ENCODE results near the gene CAPN10.

CAPN10 gene

DNA sequence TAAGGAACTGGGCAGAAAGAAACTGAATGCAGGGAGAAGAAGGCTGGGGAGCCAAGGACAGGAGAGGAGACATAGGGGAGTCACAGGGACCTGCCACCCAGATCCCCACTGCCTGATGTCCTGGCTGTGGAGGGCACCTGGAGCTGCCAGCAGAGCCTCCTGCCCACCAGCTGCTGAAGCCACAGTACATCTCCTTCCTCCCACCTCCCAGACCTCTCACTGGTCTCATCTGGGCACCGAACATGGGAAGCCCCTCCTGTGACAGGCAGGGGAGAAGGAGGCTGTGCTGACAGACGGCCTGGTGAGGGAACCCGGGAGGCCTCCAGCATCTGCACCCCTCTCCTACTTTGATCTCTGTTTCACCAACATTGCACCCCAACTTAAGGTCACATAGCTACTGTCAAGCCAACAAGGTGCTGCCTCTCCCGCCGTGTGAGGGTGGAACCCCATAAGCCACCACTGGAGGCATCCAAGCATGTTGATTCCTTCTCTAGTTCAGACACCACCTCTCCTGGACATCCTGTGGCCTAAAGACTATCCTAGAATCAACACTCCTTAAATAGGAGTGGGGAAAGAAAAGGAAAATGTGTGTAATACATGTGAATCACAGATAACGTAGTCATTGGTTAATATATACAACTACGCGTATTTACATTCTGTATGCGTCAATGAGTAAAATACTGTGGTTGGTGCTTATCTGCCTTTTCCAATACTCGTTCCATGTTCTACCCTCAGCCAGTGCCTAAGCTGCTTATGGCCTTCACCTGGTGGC lies 21.8 kb upstream of the CAPN10 start:
- TF ChIP-seq, protein P1, sequence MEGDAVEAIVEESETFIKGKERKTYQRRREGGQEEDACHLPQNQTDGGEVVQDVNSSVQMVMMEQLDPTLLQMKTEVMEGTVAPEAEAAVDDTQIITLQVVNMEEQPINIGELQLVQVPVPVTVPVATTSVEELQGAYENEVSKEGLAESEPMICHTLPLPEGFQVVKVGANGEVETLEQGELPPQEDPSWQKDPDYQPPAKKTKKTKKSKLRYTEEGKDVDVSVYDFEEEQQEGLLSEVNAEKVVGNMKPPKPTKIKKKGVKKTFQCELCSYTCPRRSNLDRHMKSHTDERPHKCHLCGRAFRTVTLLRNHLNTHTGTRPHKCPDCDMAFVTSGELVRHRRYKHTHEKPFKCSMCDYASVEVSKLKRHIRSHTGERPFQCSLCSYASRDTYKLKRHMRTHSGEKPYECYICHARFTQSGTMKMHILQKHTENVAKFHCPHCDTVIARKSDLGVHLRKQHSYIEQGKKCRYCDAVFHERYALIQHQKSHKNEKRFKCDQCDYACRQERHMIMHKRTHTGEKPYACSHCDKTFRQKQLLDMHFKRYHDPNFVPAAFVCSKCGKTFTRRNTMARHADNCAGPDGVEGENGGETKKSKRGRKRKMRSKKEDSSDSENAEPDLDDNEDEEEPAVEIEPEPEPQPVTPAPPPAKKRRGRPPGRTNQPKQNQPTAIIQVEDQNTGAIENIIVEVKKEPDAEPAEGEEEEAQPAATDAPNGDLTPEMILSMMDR (IDR thresholded peaks at IDR 0.05; ENCODE audit: low read depth, low read length), result no peak
- peak; percentile 18 to 36 for DNase-seq (ENCODE audit: low read depth in 2 of 2)
- no peak overlapping the region for H3K4me3 ChIP-seq (replicated peaks in 1 of 2; ENCODE audit: low read depth in 2 of 2, low read length in 2 of 2)

DNA sequence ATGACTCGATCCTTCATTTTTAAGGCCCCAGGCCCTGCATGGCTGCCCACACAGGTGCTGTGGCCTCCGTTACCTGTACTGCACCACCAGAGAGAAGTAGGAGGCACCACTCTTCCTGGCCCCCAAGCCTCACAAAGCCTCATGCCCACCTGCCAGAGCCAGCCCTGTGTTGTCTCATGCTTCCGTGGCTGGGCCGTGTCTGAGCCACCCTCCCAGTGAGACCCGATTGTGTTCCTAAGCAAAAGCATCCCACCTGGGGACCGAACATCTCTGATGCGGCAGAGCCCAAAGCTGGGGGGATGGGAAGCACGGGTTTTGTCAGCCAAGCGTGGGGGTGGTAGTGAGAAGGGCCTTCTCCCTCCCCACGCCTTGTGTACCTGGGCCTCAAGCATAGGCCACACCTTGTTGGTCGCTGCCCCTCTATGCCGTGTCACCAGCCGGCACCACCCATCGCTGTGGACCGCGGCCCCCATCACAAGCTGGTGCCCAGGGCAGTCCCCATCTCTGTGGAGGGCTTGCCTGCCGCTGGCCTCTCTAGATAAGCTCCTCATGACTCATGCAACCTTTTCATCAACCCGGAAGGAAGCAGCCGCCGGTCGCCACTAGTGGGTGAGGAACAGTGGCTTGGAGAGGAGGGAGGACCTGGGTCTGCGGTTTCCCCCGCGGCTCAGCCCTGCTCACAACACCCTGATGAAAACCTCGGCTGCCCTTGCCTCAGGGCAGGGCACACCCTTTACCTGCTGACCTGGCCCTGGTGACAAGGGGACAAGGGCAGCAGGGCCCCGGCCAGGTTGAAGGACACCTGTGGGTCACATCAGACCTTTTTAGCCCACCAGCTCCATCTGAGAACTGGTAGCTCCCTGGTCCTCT lies 21.0 kb upstream of the CAPN10 start:
- TF ChIP-seq, protein P1 (IDR thresholded peaks at IDR 0.05; ENCODE audit: low read depth, low read length), result no peak
- DNase-seq (ENCODE audit: low read depth in 2 of 2), result peak; percentile 73 to 78
- H3K4me3 ChIP-seq (replicated peaks in 1 of 2; ENCODE audit: low read depth in 2 of 2, low read length in 2 of 2), result peak overlapping the region in 1 of 2 donors; percentile 5

DNA sequence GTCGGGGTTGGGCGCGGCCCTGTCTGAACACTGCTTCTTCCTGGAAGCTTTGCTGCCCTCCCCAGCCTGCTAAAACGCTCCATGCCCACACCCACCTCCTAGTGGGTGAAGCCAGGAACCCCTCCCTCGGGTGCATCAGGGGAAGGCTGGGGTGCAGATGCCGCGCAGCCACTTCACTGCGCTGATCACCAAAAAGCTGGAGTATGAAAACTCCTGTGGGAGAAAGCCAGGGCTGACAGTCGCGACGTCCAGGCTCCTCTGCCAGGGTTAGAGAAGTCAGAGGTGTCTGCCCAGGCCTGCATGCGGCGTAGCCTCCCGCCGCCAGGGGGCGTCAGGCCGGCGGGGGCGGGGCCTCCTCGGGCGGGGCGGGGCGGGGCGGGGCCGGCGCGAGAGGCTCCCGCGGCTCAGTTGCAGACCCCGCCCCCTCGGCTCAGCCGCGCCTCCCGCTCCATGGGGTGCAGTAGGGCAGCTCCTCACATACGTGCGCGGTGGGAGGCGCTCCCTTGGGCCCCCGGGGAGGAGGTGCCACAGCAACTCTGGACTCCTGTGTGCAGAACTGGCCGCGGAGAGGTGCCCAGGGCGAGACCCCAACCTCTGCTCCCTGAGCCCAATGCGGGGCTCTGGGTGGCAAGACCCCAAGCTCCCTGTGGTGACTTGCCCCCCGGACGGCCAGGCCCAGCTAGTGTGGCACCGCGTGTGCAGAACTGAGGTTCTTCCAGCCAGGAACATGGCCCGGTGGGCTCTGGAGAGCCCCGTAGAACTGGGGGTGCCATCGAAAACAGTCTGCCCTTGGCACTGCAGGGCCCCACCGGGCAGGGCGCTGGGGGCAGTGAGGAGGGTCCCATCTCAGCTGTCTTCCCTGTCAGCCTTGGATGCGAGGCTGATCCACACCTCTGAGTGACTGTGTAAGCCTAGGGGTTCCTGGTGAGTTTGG lies 20.1 kb upstream of the CAPN10 start:
- TF ChIP-seq, protein P1 (IDR thresholded peaks at IDR 0.05; ENCODE audit: low read depth, low read length), result peak; percentile 69
- H3K4me3 ChIP-seq (replicated peaks in 1 of 2; ENCODE audit: low read depth in 2 of 2, low read length in 2 of 2), result peak overlapping the region in 1 of 2 donors; percentile 40
- peak; percentile 85 to 89 for DNase-seq (ENCODE audit: low read depth in 2 of 2)

DNA sequence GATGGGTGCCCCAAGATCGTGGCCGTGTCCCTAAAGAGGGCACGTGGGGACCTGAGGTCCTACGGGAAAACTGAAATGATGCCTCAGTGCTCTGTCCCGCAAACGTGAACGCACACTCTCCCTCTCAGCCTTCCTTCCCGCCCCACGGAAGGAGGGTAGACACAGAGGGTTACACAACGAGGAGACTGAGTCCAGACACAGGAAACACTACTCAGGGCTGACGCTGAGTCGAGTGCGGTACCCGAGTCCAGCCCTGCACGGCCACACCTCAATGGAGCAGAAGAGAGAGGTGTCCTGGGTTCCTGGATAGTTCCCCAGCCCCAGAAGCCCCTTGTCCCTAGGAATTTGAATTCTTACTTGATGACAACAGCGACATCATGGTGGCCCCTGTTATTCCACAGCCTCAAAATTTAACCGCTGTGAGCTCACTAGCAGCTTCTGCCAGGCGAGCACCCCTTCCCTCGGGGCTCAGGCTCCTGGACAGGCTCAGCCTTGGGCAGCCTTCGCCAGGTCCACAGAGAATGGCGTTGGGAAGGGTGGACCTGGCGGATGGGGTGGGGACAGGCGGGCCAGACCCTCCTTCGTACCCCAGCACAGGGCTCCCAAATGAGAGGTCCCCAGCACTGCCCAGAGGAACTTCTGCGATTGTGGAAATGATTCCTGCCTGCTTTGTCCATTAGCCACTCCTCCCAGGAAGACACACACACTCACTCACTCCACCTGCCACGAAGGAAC lies 19.2 kb upstream of the CAPN10 start:
- peak overlapping the region; percentile 67 for H3K4me3 ChIP-seq (replicated peaks in 1 of 2; ENCODE audit: low read depth in 2 of 2, low read length in 2 of 2)
- TF ChIP-seq, protein P1 (IDR thresholded peaks at IDR 0.05; ENCODE audit: low read depth, low read length), result no peak
- peak in 1 of 2 donors; percentile 53 for DNase-seq (ENCODE audit: low read depth in 2 of 2)

DNA sequence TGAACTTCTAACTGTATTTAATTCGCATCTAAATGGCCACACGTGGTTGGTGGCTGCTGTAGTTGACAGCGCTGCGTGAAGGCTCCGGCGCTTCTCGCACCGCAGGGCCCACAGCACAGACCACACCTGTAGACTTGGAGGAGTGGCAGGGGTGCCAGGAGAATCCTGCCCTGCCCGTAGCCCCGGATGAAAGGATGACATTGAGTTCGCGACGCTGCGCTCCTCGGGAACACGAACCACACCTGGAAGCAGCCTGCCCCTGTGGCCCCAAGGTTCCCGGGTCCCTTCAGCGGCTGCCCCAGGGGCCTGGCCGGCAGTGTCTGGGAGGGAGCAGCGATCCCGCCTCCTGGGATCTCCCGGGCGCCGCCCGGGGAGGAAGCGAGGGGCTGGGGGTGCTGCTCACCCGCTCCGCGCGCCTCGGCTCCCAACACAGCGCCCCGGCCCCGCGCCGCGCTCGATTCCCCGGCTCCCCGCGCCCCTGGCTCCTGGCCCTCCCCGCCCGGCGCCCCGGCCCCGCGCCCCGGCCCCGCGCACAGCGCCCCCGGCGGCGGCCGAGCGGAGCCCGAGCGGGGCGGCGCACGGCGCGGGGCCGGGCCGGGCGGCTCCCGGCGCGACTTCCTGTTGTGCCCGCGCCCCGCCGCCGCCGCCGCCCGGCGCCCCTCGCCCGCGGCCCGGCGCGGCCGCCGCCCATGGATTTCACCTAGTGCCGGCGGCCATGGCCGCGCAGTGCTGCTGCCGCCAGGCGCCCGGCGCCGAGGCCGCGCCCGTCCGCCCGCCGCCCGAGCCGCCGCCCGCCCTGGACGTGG lies 18.5 kb upstream of the CAPN10 start, which contains the start of gene RNPEPL1:
TSS of gene RNPEPL1 (plus strand) at position 613 of the 806 bp plus-strand sequence. CDS start at position 716, 103 bp downstream.
- peak within 1 kb of the TSS; percentile 67 for H3K4me3 ChIP-seq (replicated peaks in 1 of 2; ENCODE audit: low read depth in 2 of 2, low read length in 2 of 2)
- peak; percentile 25 to 34 for DNase-seq (ENCODE audit: low read depth in 2 of 2)
- TF ChIP-seq, protein P1 (IDR thresholded peaks at IDR 0.05; ENCODE audit: low read depth, low read length), result no peak
